Transverse colon (tissue), 4 donors: Measurements from ENCODE around the gene RNF187. TPM values are rescaled to one million over a fixed set of nuclear protein-coding genes. Genes with fewer than 3 reads are reported as not detected.

Experiments used
- DNase-seq: peaks from one replicate; pipeline ENCODE4 v3.0.0-alpha.2; 2019
- H3K27ac ChIP-seq, 4 donors: fragments of 200-600 bp; sonication (generic); 2 replicates each; pipeline ENCODE4 v1.5.1; 2016 to 2018; ENCODE audit warnings: inconsistent platforms in 4 of 4
- H3K27me3 ChIP-seq: fragments of 200-600 bp; sonication (generic); 2 replicates; pipeline ENCODE4 v1.5.1; 2017; ENCODE audit warnings: inconsistent platforms
- H3K36me3 ChIP-seq, 4 donors: fragments of 200-600 bp; sonication (generic); 2 replicates each; pipeline ENCODE4 v1.5.1; 2017 to 2019; ENCODE audit warnings: inconsistent platforms in 4 of 4
- H3K4me1 ChIP-seq, 4 donors: fragments of 200-600 bp; sonication (generic); 2 replicates each; pipeline ENCODE4 v1.5.1; 2017 to 2020; ENCODE audit warnings: inconsistent platforms in 4 of 4
- H3K4me3 ChIP-seq, 4 donors: fragments of 200-600 bp; sonication (generic); 1 replicate in 1 of 4; 2 replicates in 3 of 4; pipeline versions ENCODE4 v1.5.1 to v1.6.1; 2017 to 2019; ENCODE audit warnings: inconsistent platforms in 4 of 4
- H3K9me3 ChIP-seq, 2 donors: fragments of 200-600 bp; sonication (generic); 2 replicates each; pipeline ENCODE4 v1.5.1; 2017 to 2019; ENCODE audit warnings: inconsistent platforms in 2 of 2
- EP300 ChIP-seq: sonication (generic); formaldehyde crosslinking; IDR thresholded peaks from one replicate; pipeline ENCODE4 v1.6.1; 2017; ENCODE audit warnings: antibody characterized with exemption, low read depth
- POLR2A ChIP-seq: fragments of 450-650 bp; IDR thresholded peaks from one replicate; pipeline ENCODE4 v1.6.1; 2016; ENCODE audit warnings: antibody characterized with exemption, mild to moderate bottlenecking, moderate library complexity
- POLR2AphosphoS5 ChIP-seq, 3 donors: sonication (generic); formaldehyde crosslinking; IDR thresholded peaks; one replicate each; pipeline ENCODE4 v1.6.1; 2016; ENCODE audit warnings: antibody characterized with exemption in 3 of 3
- WGBS, 2 donors: methylation state at CpG; one replicate each; pipeline ENCODE4 v1.1.5; 2018; ENCODE audit warnings: low coverage in 1 of 2; 5-methylcytosine and 5-hydroxymethylcytosine counted together
- in situ Hi-C, 4 donors: fragments of 200-750 bp; cut with MboI; loops; one replicate each; pipeline versions ENCODE4 v1.15.0 to v1.15.1; 2017; ENCODE audit warnings: low sequenced_read_pairs in 3 of 4, low pct_ligation_motif_present in 1 of 4, low pct_unique_long_range_greater_than_20kb in 1 of 4
- intact Hi-C: fragments of 100-400 bp; cut with DNase I; formaldehyde crosslinking; loops from one replicate; pipeline ENCODE4 v1.15.1; 2023; ENCODE audit warnings: low total_unique reads
- total RNA-seq, 4 donors: library from RNA; depleted of rRNA; stranded (reverse); fragments of >200 nt; gene quantifications; one replicate each; pipeline ENCODE4 v1.1.0, GENCODE V29; 2016
- TF ChIP-seq, protein P1 (sequence below), 5 experiments: fragments of 200-600 bp in 3 of 5; fragments of 450-650 bp in 2 of 5; sonication (generic) in 3 of 5; IDR thresholded peaks; 1 replicate in 2 of 5; 2 replicates in 3 of 5; pipeline ENCODE4 v1.5.1; 2016 to 2017; ENCODE audit warnings: antibody characterized with exemption in 5 of 5, inconsistent platforms in 3 of 5, mild to moderate bottlenecking in 2 of 5, moderate library complexity in 1 of 5

RNF187 gene
- total RNA-seq, 4 donors from 2014 or later = 13.8 to 110 (median 27.1) TPM

DNA sequence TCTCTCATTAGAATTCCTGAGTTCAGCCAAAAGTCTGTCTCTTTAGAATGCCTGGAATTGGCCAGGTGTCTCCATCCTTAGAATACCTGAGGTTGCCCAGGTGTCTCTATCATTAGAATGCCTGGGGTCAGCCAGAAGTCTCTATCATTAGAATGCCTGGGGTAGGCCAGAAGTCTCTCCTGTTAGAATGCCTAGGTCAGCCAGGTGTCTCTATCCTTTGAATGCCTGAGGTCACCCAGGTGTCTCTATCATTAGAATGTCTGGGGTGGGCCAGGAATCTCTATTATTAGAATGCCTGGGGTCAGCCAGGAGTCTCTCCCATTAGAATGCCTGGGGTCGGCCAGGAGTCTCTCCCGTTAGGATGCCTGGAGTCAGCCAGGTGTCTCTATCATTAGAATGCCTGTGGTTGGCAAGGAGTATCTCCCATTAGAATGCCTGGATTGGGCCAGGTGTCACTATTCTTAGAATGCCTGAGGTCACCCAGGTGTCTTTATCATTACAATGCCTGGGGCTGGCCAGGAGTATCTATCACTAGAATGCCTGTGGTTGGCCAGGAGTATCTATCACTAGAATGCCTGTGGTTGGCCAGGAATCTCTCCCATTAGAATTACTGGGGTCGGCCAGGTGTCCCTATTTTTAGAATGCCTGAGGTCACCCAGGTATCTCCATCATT, 43.0 kb downstream of the RNF187 start:
- Histone ChIP-seq H3K4me1 (peaks cover 0 to 4% (median 0%) of the 10 kb centered on the region in 4 donors), H3K9me3 (no peaks in the 10 kb centered on the region), H3K4me3 (no peak overlapping the region), H3K27ac (no peak overlapping the region), H3K27me3 (peaks cover 5% of the 10 kb centered on the region), H3K36me3 (no peaks in the 10 kb centered on the region)
- in situ Hi-C loops (no loop called here), intact Hi-C loops (no loop called here)
- WGBS, 2 donors = 80% methylated on average over 3 of the region's 3 CpGs; no CpG with 5 or more reads in 1 of the 2 donors
- DNase-seq = no peak
- TF ChIP-seq, protein P1, sequence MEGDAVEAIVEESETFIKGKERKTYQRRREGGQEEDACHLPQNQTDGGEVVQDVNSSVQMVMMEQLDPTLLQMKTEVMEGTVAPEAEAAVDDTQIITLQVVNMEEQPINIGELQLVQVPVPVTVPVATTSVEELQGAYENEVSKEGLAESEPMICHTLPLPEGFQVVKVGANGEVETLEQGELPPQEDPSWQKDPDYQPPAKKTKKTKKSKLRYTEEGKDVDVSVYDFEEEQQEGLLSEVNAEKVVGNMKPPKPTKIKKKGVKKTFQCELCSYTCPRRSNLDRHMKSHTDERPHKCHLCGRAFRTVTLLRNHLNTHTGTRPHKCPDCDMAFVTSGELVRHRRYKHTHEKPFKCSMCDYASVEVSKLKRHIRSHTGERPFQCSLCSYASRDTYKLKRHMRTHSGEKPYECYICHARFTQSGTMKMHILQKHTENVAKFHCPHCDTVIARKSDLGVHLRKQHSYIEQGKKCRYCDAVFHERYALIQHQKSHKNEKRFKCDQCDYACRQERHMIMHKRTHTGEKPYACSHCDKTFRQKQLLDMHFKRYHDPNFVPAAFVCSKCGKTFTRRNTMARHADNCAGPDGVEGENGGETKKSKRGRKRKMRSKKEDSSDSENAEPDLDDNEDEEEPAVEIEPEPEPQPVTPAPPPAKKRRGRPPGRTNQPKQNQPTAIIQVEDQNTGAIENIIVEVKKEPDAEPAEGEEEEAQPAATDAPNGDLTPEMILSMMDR (IDR thresholded peaks at IDR 0.05) = no peak
- TF ChIP-seq POLR2AphosphoS5 (IDR thresholded peaks at IDR 0.05) (no peak), EP300 (no peak), POLR2A (no peak)

DNA sequence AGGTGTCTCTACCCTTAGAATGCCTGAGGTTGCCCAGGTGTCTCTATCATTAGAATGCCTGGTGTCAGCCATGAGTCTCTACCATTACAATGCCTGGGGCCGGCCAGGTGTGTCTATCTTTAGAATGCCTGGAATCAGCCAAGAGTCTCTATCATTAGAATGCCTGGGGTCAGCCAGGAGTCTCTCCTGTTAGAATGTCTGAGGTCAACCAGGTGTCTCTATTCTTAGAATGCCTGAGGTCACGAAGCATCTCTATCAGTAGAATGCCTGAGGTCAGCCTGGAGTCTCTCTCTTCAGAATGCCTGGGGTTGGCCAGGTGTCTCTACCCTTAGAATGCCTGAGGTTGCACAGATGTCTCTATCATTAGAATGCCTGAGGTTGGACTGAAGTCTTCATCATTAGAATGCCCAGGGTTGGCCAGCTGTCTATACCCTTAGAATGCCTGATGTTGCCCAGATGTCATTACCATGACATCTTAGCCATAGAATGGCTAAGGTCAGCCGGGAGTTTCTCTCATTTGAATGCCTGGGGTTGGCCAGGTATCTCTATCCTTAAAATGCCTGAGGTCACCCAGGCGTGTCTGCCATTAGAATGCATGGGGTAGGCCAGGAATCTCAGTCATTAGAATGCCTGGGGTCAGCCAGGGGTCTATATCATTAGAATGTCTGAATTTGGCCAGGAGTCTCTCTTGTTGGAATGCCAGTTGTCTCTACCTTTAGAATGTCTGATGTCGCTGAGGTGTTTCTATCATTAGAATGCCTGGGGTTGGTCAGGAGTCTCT, 44.0 kb downstream of the RNF187 start:
- Histone ChIP-seq H3K27ac (no peak overlapping the region), H3K4me3 (no peak overlapping the region), H3K36me3 (no peaks in the 10 kb centered on the region), H3K9me3 (no peaks in the 10 kb centered on the region), H3K27me3 (peaks cover 2% of the 10 kb centered on the region), H3K4me1 (peaks cover 0 to 4% (median 0%) of the 10 kb centered on the region in 4 donors)
- in situ Hi-C loops = no loop called here
- TF ChIP-seq, protein P1 (IDR thresholded peaks at IDR 0.05) = no peak
- TF ChIP-seq POLR2A = no peak
- no peak for TF ChIP-seq POLR2AphosphoS5 (IDR thresholded peaks at IDR 0.05)
- TF ChIP-seq EP300 = no peak
- DNase-seq = no peak
- WGBS, 2 donors = 69% methylated on average over 5 of the region's 5 CpGs; no CpG with 5 or more reads in 1 of the 2 donors
- intact Hi-C loops = no loop called here

DNA sequence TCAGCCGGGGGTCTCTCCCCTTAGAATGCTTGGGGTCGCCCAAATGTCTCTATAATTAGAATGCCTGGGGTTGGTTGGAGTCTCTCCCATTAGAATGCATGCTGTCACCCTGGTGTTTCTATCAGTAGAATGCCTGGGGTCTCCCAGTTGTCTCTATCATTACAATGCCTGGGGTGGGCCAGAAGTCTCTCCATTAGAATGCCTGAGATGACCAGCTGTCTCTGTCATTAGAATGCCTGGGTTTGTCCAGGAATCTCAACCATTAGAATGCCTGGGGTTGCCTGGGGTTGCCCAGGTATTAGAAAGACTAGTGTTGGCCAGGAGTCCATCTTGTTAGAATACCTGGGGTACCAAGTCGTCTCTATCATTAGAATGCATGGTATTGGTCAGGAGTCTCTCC, 51.6 kb downstream of the RNF187 start:
- in situ Hi-C loops = no loop called here
- Histone ChIP-seq H3K27ac (no peak overlapping the region), H3K4me3 (no peak overlapping the region), H3K9me3 (no peaks in the 10 kb centered on the region), H3K36me3 (no peaks in the 10 kb centered on the region), H3K4me1 (no peaks in the 10 kb centered on the region), H3K27me3 (peaks cover 6% of the 10 kb centered on the region)
- intact Hi-C loops = no loop called here
- TF ChIP-seq, protein P1 (IDR thresholded peaks at IDR 0.05) = no peak
- TF ChIP-seq POLR2AphosphoS5 (IDR thresholded peaks at IDR 0.05) (no peak), POLR2A (no peak), EP300 (no peak)
- WGBS, 2 donors = 40 to 68% methylated on average over 1 to 3 of the region's 3 CpGs
- no peak for DNase-seq

DNA sequence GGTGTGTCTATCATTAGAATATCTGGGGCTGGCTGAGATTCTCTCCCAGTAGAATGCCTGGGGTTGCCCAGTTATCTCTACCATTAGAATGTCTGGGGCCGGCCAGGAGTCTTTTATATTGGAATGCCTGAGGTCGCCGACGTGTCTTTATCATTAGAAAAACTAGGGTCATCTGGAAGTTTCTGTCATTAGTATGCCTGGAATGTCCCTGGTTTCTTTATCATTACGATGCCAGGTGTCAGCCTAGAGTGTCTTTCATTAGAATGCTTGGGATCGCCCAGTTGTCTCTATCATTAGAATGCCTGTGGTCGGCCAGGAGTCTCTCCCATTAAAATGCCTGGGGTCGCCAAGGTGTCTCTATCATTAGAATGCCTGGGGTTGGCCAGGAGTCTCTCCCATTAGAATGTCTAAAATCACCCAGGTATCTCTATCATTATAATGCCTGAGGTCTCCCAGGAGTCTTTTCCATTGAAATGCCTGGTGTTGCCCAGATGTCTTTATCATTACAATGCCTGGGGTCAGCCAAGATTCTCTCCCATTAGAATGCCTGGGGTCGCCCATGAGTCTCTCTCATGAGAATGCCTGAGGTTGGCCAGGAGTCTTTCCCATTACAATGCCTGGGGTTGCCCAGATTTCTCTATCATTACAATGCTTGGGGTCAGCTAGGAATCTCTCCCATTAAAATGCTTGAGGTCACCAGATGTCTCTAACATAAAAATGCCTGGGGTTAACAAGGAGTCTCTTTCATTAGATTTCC, 53.2 kb downstream of the RNF187 start:
- intact Hi-C loops = no loop called here
- 74% methylated on average over 9 of the region's 9 CpGs; no CpG with 5 or more reads in 1 of the 2 donors for WGBS, 2 donors
- H3K4me3 ChIP-seq = no peak overlapping the region
- in situ Hi-C loops = no loop called here
- no peak overlapping the region for H3K27ac ChIP-seq
- no peaks in the 10 kb centered on the region for H3K4me1 ChIP-seq
- H3K9me3 ChIP-seq = no peaks in the 10 kb centered on the region
- DNase-seq = no peak
- TF ChIP-seq EP300 (no peak), POLR2AphosphoS5 (IDR thresholded peaks at IDR 0.05) (no peak)
- TF ChIP-seq, protein P1 (IDR thresholded peaks at IDR 0.05) = no peak
- no peaks in the 10 kb centered on the region for H3K36me3 ChIP-seq
- H3K27me3 ChIP-seq = peaks cover 12% of the 10 kb centered on the region
